ENCODE results near the gene SFSWAP.
"Not testable (repeated sequence)": the region's sequence is repeated elsewhere in the genome, so short reads cannot be mapped to it uniquely, and the experiment has no call there.

Gene SFSWAP

GRCh38 chr12:131794061-131794460 is 83.2 kb downstream of the SFSWAP start:
- no peak for DNase-seq

- no peak for DNase-seq
Measured at GRCh38 chr12:131794573-131794972, 83.7 kb downstream of the SFSWAP start.

- DNase-seq: no peak
Measured at GRCh38 chr12:131795064-131795463, 84.2 kb downstream of the SFSWAP start.

GRCh38 chr12:131795690-131796410 is 85.0 kb downstream of the SFSWAP start:
- DNase-seq: no peak

GRCh38 chr12:131796411-131796736 is 85.5 kb downstream of the SFSWAP start:
- DNase-seq: no peak

GRCh38 chr12:131796754-131797587 is 86.1 kb downstream of the SFSWAP start:
- no peak for DNase-seq

- no peak for DNase-seq
Measured at GRCh38 chr12:131797588-131797934, 86.7 kb downstream of the SFSWAP start.

- DNase-seq: no peak
Measured at GRCh38 chr12:131799195-131799594, 88.3 kb downstream of the SFSWAP start.

- DNase-seq: no peak
Measured at GRCh38 chr12:131799828-131800593, 89.1 kb downstream of the SFSWAP start.

- DNase-seq: no peak
Measured at GRCh38 chr12:131800594-131801135, 89.8 kb downstream of the SFSWAP start.

- no peak for DNase-seq
Measured at GRCh38 chr12:131801254-131801866, 90.5 kb downstream of the SFSWAP start.

GRCh38 chr12:131803961-131804521 is 93.2 kb downstream of the SFSWAP start:
- DNase-seq: no peak

GRCh38 chr12:131805421-131805820 is 94.5 kb downstream of the SFSWAP start:
- DNase-seq: no peak

GRCh38 chr12:131806674-131807073 is 95.8 kb downstream of the SFSWAP start:
- DNase-seq: no peak

GRCh38 chr12:131808744-131809371 is 98.0 kb downstream of the SFSWAP start:
- no peak for DNase-seq

- not testable (repeated sequence) for DNase-seq
Measured at GRCh38 chr12:131809476-131810254, 98.8 kb downstream of the SFSWAP start.

- DNase-seq: no peak
Measured at GRCh38 chr12:131810726-131811125, 99.8 kb downstream of the SFSWAP start.

- DNase-seq: no peak
Measured at GRCh38 chr12:131815131-131815530, 104.2 kb downstream of the SFSWAP start.

- DNase-seq: no peak
Measured at GRCh38 chr12:131816495-131816894, 105.6 kb downstream of the SFSWAP start.

- DNase-seq: no peak
Measured at GRCh38 chr12:131817241-131817640, 106.4 kb downstream of the SFSWAP start.
